ENCODE results near the gene SMIM33.

GRCh38 chr5:139470821-139471300 is at the start of gene SMIM33:
- no peak for TF ChIP-seq REST (IDR thresholded peaks at IDR 0.05; ENCODE audit: low read depth)
- TF ChIP-seq YY1 (IDR thresholded peaks at IDR 0.05; ENCODE audit: low read depth) = no peak
- TF ChIP-seq RAD21 (IDR thresholded peaks at IDR 0.05; ENCODE audit: low read depth) = no peak
- no peak for TF ChIP-seq TAF1 (IDR thresholded peaks at IDR 0.05; ENCODE audit: low read depth)
- TF ChIP-seq MAX (IDR thresholded peaks at IDR 0.05) = no peak
- no peak for TF ChIP-seq CREB1 (IDR thresholded peaks at IDR 0.05; ENCODE audit: low read depth)
- no peak for TF ChIP-seq EP300 (IDR thresholded peaks at IDR 0.05; ENCODE audit: borderline replicate concordance)
- no peak for TF ChIP-seq CEBPB (IDR thresholded peaks at IDR 0.05)
- no peak for TF ChIP-seq EGR1 (IDR thresholded peaks at IDR 0.05)
- TF ChIP-seq TCF12 (IDR thresholded peaks at IDR 0.05; ENCODE audit: low read depth) = no peak

All from Ishikawa (cell line).